Loucy (cell line): Measurements from ENCODE around the gene TMEM176A.

ENCODE experiments used
- EZH2phosphoT487 ChIP-seq: fragments of 200-600 bp; IDR thresholded peaks from 2 replicates; pipeline ENCODE4 v1.6.1; 2018; ENCODE audit warnings: antibody characterized with exemption, mild to moderate bottlenecking, moderate library complexity, borderline replicate concordance
- TF ChIP-seq, protein P1 (sequence below): fragments of 200-600 bp; sonication (generic); conservative IDR thresholded peaks from 2 replicates; pipeline ENCODE4 v1.5.1; 2014; ENCODE audit warnings: mild to moderate bottlenecking, antibody characterized with exemption, low read length

DNA sequence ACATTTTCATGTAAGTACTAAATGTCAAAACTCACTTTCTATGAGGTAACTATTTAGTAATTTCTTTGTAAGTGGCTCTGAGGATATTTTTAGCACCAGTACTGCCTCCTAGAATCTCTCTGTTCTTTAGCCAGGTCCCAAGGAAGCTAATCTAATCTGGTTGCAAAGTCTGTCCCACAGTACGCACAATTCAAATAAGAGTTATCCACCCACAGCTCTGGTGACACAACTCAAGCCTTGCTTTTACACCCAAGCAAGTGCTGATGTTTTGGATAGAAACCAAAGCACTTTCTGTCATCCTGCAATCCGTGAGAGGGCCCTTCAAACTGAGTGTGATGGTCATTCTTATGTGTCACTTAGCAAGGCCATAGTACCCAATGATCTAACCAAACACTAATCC is 48.9 kb upstream of the TMEM176A start:
- TF ChIP-seq, protein P1, sequence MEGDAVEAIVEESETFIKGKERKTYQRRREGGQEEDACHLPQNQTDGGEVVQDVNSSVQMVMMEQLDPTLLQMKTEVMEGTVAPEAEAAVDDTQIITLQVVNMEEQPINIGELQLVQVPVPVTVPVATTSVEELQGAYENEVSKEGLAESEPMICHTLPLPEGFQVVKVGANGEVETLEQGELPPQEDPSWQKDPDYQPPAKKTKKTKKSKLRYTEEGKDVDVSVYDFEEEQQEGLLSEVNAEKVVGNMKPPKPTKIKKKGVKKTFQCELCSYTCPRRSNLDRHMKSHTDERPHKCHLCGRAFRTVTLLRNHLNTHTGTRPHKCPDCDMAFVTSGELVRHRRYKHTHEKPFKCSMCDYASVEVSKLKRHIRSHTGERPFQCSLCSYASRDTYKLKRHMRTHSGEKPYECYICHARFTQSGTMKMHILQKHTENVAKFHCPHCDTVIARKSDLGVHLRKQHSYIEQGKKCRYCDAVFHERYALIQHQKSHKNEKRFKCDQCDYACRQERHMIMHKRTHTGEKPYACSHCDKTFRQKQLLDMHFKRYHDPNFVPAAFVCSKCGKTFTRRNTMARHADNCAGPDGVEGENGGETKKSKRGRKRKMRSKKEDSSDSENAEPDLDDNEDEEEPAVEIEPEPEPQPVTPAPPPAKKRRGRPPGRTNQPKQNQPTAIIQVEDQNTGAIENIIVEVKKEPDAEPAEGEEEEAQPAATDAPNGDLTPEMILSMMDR, result no peak
- no peak for TF ChIP-seq EZH2phosphoT487
